ENCODE measurements around the gene MSL3B.

DNA sequence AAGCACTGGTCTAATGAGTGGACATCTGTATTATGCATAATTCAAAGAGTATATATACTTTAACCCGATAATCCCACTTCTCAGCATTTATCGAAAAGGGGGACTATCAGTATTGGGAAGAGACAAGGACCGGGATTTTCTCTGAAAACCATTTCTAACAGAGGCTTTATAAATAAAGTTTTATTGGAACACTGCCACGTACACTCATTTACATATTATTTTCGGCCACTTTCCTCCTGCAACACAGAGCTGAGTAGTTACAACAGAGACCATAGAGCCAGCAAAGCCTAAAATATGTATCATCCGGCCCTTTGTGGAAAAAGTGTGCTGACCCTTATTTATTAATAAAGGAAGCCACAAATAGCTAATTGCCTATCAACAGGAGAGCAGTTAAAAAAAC lies 17.0 kb downstream of the MSL3B start:
- TF ChIP-seq CTCF (IDR thresholded peaks at IDR 0.05) (no peak), POLR2A (IDR thresholded peaks at IDR 0.05; ENCODE audit: low read depth) (no peak), EP300 (IDR thresholded peaks at IDR 0.05) (no peak), POLR2AphosphoS5 (IDR thresholded peaks at IDR 0.05) (no peak)

Data from esophagus muscularis mucosa (tissue), 4 donors.